ENCODE data around the gene SUFU. TPM values are rescaled to one million over a fixed set of nuclear protein-coding genes. Genes with fewer than 3 reads are reported as not detected.
A peak's percentile ranks its signal among the peaks of the same experiment; 100 is the strongest.

SUFU gene
- total and polyA plus RNA-seq, 2 of the 8 experiments (the other 6 are each of a cell fraction or from before 2014, with no cell fraction given), result 7.0 to 10.8 TPM

DNA sequence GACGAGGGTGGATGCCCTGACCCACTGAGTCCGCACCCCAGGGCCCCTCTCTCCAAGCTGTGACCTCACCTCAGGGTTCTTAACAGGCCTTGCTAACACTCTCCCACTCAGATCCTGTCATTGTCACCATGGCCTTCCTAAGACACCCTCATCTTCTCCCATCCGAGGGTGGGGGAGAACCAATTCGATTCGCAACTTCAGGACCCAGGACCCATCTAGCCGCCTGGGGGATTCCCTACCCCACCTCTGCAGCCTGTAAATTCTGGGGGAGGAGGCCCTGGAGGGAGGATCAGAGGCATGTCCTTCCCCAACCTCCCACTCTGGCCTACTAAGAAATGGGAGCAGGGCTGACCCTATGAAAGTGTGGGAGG lies 157.9 kb downstream of the SUFU start:
- no peak overlapping the region for H3K4me2 ChIP-seq (ENCODE audit: insufficient read depth in 1 of 2, low read depth in 2 of 2, low read length in 2 of 2)

More for the DNA sequence above, 157.9 kb downstream of the SUFU start:
- Histone ChIP-seq H3K9me3 (ENCODE audit: insufficient read depth in 2 of 2, low read depth in 1 of 2, low read length in 1 of 2) (no peaks in the 10 kb centered on the region), H3K9ac (replicated peaks in 1 of 4; ENCODE audit: extremely low read depth in 1 of 4, low read depth in 3 of 4, low read length in 3 of 4) (no peak overlapping the region), H4K20me1 (replicated peaks in 1 of 2; ENCODE audit: control insufficient read depth in 1 of 2, insufficient read depth in 2 of 2, low read length in 2 of 2) (peaks cover 0 to 2% of the 10 kb centered on the region in 2 experiments), H2AK5ac (ENCODE audit: low read depth, low read length) (no peak overlapping the region), H3K23ac (ENCODE audit: insufficient read length) (no peak overlapping the region), H4K8ac (ENCODE audit: extremely low read depth, insufficient read depth, low read length) (no peak overlapping the region), H2BK5ac (ENCODE audit: low read depth, low read length) (no peak overlapping the region), H3K36me3 (ENCODE audit: control insufficient read depth in 2 of 4, insufficient read depth in 4 of 4, low read length in 3 of 4) (peaks cover 0 to 7% (median under 1%) of the 10 kb centered on the region in 4 experiments; a peak in 5 of 8 replicates), H2BK20ac (ENCODE audit: low read length) (0 out of 2 replicates have a peak overlapping the region, but pooled peaks have one; percentile 27), H2BK120ac (replicated peaks; ENCODE audit: low read depth, low read length) (no peak overlapping the region), H3K18ac (ENCODE audit: extremely low read depth, low read length) (no peak overlapping the region; the same call in 1 of the 2 replicates), H3K23me2 (ENCODE audit: low read depth, low read length) (no peaks in the 10 kb centered on the region), H2BK12ac (ENCODE audit: low read depth, low read length) (no peak overlapping the region), H3K79me1 (ENCODE audit: low read depth, low read length) (no peaks in the 10 kb centered on the region), H3K27me3 (replicated peaks in 1 of 4; ENCODE audit: control insufficient read depth in 3 of 4, extremely low read depth in 1 of 4, insufficient read depth in 3 of 4, low read length in 3 of 4) (no peaks in the 10 kb centered on the region), H2AFZ (ENCODE audit: low read length) (no peak overlapping the region), H4K5ac (ENCODE audit: insufficient read length, low read depth, low read length) (no peak overlapping the region), H4K91ac (replicated peaks; ENCODE audit: insufficient read length, low read length) (no peak overlapping the region), H3K56ac (replicated peaks; ENCODE audit: insufficient read length, low read depth, low read length) (no peak overlapping the region), H3K4ac (replicated peaks; ENCODE audit: insufficient read length, low read depth, low read length) (no peak overlapping the region), H3K14ac (ENCODE audit: insufficient read length) (no peak overlapping the region), H3K4me3 (ENCODE audit: extremely low read depth in 1 of 4, insufficient read depth in 2 of 4, low read depth in 3 of 4, low read length in 4 of 4) (no peak overlapping the region), H2BK15ac (ENCODE audit: low read length) (no peak overlapping the region), H3K79me2 (ENCODE audit: control insufficient read depth in 1 of 2, insufficient read depth in 2 of 2, low read length in 2 of 2) (no peaks in the 10 kb centered on the region), H3K4me1 (replicated peaks in 1 of 4; ENCODE audit: control insufficient read depth in 3 of 4, insufficient read depth in 4 of 4, low read length in 3 of 4) (peaks cover 0 to 12% (median 7%) of the 10 kb centered on the region in 4 experiments; a peak in 5 of 7 replicates), H3K27ac (ENCODE audit: low read depth, low read length) (no peak overlapping the region)
- POLR2A ChIA-PET (ENCODE audit: partially characterized antibody), result interaction anchor here (1.2 to 6.5 kb wide), 5 partner anchors 8 to 52 kb away, joined by 3 to 39 read pairs (median 9); partner anchors contain the start of gene TRIM8
- WGBS, 2 experiments (ENCODE audit: extremely low coverage in 1 of 2, insufficient coverage in 1 of 2, insufficient read length in 1 of 2, insufficient replicate concordance in 2 of 2, low coverage in 1 of 2, low lambda C conversion rate in 2 of 2, missing lambda C conversion rate in 1 of 2), result 88% methylated on average over 6 of the region's 6 CpGs; no CpG with 5 or more reads in 1 of the 2 experiments
- DNase-seq (ENCODE audit: low read depth in 1 of 2, low spot score in 2 of 2) (no peak), FAIRE-seq (no peak)
- CTCF ChIA-PET (ENCODE audit: partially characterized antibody), result interaction anchor here (0.9 to 13.0 kb wide), 8 partner anchors 8 to 78 kb away, joined by 3 to 145 read pairs (median 10); no protein-coding TSS in a partner anchor
- no peak for TF ChIP-seq BCL11A (IDR thresholded peaks at IDR 0.05; ENCODE audit: low read depth in 2 of 2, low read length in 2 of 2)
- TF ChIP-seq EZH2 (IDR thresholded peaks at IDR 0.05; ENCODE audit: low read depth, low read length, severe bottlenecking), result no peak
- TF ChIP-seq RFX5 (IDR thresholded peaks at IDR 0.05; ENCODE audit: borderline replicate concordance, low read depth, low read length), result no peak
- no peak for TF ChIP-seq E2F6 (IDR thresholded peaks at IDR 0.05)

Data from H1 (cell line).